Midbrain (tissue), 1 donor: Measurements from ENCODE around the gene ZC3H12D.
"Not testable (repeated sequence)": the region's sequence is repeated elsewhere in the genome, so short reads cannot be mapped to it uniquely, and the experiment has no call there.

Source experiments
- DNase-seq: peaks from one replicate; lab custom pipeline; 2025; lab: John Stamatoyannopoulos, UW

ZC3H12D gene

DNA sequence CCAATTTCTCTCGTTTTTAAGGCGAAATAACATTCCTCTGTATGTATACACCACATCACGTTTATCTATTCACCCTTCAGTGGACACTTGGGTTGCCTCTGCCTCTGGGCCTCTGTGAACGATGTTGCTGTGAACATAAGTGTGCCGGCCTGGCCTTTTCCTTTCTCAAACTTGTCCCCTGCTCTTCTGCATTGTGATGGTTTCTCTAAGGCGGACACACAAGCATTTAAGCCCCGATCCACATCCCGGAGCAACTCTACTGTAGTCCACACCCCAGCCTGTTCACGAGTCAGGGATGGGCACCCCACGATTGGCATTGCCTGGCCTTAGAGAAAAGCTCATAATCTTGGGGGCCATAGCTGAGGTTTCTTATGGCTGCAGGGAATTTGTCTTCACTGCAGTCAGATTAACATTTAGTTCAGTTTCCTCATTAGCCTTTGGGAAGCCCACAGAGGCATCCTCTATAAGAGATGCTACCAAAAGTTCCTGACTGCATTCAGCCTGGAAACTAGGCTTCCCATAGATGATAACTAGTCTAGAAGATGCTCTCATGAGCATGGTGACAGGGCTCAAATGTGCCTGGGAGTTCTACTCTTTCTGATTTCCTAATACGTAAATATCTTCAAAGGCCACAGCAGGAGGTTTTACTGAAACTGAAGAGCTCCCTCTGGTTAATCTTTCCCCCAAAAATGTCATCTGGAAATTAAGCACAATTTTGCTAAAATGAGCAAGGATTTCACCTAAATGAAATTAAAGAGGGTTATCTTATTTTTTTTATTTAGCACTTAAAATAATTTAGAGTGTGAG lies 762 bp downstream of the ZC3H12D start:
- DNase-seq, result no peak

DNA sequence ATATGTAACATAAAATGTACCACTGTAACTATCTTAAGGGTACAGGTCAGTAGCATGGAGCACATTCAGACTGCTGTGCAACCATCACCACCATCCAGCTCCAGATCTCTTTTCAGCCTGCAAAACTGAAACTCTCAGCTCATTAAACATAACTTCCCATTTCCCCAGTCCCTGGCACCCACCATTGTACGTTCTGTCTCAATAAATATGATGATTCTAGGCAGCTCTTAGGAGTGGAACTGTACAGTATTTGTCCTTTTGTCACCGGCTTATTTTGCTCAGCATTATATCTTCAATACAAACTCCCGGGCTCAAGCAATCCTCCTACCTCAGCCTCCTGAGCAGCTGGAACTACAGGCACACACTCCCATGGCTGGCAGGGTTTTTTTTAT lies 1.5 kb downstream of the ZC3H12D start:
- no peak for DNase-seq

DNA sequence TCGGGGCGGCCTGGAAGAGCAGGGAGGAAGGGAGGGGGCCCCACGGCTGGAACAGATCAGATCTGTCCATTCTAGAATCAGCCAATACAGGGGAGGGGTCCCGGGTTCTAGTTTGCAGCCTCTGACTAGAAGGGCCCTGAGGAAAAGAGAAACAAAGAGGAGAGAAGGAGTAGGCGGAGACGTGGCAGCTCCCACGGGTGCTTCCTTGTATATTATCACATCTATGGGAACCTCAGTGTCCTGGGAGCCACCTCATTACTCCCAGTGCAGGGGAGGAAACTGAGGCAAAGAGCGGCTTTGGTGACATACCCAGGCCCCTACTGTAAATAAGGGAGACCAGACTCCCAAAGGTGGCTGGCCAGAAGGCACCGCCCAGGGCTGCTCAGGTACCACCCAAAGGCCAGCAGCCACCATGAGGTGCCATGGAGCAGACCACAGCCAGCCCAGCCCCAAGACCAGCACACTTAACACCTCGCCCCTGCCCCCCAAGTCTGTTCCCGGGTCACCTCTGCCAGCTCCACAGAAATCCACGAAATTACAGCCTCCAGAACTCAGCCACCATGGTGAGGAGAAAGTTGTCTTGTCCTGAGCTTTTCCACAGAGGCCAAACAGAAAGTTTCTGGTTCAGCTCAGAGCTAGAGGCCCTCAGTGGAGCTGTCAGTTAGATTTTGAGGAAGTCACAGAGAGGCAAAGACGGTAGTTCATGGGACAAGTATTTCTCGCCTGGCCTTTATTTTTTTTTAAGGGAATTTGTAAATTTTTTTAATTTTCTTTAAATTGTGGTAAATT lies 2.1 kb downstream of the ZC3H12D start:
- DNase-seq, result no peak

DNA sequence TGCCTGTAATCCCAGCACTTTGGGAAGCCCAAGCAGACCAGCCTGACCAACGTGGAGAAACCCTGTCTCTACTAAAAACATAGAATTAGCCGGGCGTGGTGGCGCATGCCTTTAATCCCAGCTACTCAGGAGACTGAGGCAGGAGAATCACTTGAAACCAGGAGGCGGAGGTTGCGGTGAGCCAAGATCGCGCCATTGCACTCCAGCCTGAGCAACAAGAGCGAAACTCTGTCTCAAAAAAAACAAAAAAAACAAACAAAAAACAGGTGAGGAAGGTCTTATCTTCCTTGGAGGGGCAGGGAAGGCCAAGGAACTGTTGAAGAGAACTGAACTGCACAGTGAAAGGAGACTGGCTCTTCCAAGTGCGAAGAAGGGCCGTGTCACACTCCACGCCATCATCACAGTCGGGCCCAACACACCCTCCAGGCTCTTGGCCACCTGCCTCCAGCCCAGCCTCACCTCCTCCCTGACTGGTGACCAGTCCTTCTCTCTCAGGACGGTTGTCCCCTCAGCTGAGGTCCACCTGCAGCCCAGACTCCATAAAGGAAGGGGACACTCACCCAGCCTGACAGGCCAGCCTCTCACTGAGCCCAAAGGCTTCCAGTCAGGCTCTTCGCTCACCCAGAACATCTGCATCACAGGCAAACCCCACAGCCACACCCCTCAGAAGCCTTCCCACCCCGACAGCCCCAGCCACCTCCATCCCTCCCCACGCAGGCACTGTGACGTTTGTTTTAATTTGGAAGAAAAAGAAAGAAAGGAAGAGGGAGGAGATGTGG lies 4.1 kb downstream of the ZC3H12D start:
- no peak for DNase-seq

DNA sequence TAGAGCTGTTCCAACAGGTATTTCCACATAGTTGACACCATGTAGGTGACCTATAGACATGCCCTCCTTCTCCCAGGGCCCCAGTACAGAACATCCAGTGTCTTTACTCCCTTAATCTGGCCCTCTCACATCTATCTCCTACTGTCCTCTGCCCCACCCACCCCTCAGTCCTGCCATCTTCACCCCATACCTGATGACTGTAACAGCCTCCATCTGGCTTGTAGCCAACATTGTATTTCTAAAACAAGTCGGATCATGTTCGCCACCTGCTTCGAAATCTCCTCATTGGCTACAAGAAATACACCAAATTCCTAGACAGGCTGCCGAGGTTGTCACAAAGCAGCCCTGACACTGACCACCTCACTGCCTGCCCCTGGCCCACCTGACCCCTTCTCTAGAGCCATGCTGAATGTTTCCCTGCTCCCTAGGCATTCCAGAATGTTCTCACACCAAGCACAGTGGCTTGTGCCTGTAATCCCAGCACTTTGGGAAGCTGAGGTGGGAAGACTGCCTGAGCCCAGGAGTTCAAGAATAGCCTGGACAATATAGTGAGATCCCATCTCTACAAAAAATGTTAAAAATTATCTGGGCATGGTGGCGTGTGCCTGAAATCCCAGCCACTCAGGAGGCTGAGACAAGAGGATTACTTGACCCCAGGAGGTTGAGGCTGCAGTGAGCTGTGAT lies 6.0 kb downstream of the ZC3H12D start:
- DNase-seq, result no peak

DNA sequence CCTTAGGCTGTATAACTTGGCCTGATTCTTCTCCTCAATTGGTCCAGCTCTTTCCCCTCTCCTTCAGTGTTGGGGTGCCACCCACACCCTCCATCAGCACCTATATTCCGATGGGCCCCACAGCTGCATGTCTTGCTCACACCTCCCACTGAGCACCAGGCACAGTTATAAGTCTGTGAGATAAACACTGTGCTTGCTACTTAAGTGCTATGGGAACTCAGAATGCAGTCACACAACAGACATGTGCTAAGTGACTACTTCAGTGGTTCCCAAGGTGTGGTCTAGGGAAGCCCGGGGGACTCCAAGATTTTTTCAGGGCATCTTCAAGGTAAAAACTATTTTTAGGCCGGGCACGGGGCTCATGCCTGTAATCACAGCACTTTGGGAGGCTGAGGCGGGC lies 7.3 kb downstream of the ZC3H12D start:
- DNase-seq, result no peak

DNA sequence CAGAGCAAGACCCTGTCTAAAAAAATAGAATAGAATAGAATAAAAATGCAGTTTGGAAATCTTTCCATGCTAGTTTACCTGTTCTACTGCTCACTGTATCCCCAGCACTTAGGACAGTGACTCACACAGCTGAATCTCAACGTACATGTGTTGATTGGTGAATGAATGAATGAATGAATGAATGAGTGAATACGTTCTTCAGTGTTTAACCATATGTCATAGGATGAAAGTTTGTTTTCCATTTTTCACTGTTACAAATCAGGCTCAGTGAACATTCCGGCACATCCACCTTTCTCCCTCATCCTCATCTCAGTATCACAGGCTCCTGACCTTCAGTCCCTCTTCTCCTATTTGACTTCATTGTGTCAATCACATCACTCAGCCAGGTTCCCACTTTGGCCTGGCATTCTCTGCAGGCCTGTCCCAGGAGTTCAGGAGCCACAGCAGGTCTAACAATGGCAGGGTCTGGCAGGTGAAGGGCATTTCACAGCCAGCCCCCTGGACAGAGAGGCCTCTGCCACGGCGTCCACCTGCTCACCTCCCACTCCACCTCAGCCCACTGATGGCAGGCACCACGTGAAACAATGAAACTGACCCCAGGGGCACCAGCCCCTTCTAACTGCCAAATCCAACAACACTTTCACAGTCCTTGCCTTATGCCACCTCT lies 7.9 kb downstream of the ZC3H12D start:
- DNase-seq, result no peak

DNA sequence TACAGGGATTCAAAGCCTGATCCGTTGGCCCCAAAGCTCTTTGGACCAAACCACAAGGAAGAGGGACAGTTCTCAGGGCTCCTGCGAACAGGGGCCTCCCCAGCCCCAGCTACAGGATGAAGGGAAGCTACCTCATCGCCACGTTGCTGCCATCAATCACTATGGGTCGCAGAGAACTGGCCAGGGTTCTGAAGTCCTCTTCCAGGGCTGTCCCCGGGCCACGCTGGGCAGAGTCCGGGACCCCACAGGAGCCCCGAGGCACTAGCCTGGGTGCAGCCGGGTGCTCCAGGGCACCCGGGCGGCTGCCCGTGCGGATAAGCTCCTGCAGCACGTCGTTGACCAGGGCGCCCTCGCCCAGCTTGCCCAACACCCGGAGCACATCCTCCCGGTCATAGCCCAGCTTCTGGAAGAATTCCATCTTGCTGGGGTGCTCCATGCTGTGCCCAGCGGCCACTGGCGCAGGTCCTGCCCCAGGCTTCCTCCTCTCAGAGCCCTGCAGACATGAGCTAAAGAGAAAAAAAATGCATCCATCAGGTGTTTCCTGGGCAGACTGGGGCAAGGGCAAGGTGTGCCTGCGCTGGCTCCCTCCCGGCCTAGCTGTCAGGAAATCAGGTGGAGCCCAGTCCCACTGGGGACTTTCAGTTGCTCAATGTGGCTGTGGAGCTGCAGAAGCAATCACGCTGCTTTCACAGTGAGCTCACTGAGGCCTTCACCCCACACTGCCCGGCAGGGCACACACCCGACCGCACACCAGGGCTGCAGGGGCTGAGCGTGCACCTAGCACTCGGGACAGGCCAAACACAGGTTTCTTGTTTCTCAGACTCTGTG lies 10.5 kb downstream of the ZC3H12D start:
- no peak for DNase-seq

DNA sequence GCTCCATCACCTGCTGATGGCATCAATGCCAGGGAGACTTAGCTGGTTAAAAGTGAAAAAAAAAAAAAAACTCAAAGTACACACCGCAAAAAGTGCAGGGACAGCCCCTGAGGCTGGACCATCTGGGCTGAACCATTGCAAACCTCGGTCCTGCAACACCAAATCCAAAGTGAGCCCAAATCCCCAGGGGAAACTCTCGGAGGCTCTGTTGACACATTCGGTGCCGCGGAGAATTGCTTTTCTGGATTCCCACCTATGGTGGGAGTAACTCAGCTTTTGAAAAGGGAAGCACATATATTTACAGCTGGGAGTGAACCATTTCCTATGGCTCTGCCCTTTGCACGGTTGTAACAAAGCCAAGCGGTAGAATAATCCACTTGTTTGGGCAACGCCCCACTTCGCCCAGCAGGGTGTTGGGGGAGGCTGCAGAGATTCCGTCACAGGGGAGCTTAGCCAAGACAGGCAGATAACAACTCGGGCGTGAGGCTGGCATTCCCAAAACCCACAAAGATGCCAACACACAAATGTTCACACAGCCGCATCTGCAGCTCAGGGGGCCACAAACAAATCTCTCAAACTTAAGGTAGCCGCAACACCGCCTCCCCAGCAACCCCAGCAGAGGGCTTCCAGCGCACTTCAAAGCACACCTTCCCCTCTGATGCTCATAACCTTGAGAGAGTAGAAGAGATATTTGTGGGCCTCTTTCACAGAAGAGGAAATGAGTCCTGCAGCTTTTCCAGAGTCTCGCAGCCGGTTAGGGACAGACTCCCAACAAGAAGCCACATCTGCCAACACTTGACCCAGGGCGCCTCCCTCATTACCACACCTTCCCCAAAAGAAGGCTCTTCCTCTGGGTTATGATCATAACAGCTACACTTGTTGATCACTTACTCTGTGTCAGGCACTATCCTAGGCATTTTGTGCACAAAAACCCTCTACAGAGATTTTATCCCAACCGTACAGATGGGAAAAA lies 11.4 kb downstream of the ZC3H12D start:
- no peak for DNase-seq

DNA sequence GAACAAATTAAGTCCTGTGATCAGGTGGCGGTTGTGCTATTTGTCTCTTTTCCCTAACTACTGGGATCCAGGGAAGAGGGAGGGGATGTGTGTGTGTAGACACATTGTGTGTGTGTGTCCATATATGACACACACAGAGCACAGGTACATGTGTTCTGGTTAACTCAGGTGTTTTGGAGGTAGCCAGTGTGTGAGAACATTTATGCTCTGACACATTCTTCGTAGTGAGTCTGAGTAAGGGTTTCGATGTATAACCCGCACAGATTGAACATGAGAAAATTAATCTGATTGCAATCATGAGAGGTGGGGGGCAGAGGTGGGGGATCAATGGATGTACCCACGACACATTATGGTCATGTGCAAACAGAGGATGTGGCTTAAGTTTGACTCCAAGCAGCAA lies 12.6 kb downstream of the ZC3H12D start:
- no peak for DNase-seq

DNA sequence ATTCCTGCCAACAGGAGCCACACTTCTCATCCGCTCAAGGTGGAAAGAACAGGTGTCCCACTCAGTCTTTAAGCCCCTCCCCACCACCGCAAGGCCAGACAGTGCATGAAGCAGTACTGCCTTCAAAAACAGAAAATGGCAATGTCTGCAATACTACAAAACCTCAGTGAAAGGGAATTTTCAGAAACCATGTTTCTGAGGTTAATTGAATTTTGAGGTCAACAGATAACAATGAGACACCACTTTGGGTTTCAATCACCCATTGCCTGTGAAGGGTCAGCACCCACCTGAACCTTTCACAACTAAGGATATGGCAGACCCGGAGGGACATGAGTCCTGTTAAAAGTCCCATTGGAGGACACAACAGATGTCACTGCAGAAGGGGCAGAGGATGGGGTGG lies 13.0 kb downstream of the ZC3H12D start:
- no peak for DNase-seq

DNA sequence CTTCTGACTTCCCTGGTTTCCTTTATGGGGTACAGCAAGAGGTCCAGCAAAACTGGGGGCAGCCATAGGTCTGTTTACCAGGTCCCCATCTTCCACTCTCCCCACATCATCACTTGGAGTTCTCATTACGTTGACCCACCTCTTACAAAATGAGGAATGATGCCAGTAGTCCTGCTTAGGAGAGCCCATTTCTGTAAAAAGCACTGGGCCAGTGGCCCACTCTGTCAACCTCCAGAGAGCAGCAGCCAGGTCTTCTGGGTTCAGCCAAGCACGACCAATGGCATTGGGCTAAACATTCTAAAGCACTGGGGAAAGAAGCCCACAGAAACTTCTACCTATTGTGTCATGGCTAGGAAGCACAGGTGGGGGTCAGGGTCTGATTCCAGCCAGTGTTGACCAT lies 13.9 kb downstream of the ZC3H12D start:
- DNase-seq, result no peak

DNA sequence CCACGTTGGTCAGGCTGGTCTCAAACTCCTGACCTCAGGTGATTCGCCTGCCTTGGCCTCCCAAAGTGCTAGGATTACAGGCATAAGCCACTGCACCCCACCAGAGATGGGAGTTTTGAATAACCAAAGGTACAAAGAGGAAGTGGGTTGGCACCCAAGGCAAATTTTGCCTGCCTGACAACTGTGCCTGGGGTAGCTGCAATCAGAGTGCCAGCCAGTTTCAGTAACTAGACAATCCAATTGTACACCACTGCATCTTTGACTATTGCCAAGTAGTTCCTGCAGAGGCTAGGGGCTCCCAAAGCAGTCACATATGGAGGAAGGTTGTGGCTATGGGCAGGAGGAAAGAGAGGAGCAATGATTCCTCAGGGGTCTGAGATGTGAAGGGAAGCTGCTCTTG lies 16.6 kb downstream of the ZC3H12D start:
- no peak for DNase-seq

DNA sequence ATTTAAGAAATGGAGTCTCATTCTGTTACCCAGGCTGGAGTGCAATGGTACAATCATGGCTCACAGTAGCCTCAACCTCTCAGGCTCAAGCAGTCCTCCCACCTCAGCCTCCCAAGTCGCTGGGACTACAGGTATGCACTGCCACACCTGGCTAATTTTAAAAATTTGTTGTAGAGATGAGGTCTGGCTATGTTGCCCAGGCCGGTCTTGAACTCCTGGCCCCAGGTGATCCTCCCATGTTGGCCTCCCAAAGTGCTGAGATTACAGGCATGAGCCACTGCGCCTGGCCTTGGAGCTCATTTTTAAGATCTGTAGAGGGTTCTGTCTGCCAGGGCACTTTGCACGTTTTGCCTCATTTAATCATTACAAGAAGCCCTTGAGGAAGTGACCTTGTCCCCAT lies 17.5 kb downstream of the ZC3H12D start:
- DNase-seq, result no peak

DNA sequence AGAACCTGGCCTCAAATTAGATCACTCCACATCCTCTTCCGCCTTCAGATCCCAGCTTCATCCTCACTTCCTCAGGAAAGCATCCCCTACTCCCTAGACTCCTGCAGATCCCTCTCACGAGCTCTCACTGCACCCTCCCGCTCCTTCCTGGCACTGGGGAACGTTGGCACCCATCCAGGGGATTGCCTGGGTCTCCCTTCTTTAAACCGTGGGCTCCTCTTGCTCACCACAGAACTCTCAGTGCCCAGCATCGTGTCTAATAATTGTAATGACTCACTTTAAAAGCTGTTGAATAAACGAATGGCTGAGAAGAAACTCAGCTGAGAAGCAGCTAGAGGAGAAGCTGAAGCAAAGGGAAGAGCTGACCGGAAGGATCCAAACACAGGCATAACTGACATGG lies 20.4 kb downstream of the ZC3H12D start:
- no peak for DNase-seq

DNA sequence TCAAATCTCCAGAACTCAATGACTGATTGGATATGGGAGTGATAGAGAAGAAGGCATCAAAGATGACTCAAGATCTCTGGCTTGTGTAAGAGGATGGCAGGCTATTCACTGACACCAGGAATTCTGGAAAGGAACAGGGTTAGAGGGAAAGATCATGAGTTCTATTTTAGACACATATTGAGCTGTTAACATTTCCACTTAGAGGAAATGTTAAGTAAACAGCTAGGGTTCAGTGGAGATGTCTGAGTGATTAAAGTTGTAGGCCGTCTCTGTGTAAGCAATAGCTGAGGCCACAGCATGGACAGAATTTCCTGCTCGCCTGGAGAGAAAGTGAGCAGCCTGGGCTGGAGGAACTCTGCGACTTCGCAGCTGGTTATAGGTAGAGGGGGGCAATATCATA lies 21.0 kb downstream of the ZC3H12D start:
- no peak for DNase-seq

DNA sequence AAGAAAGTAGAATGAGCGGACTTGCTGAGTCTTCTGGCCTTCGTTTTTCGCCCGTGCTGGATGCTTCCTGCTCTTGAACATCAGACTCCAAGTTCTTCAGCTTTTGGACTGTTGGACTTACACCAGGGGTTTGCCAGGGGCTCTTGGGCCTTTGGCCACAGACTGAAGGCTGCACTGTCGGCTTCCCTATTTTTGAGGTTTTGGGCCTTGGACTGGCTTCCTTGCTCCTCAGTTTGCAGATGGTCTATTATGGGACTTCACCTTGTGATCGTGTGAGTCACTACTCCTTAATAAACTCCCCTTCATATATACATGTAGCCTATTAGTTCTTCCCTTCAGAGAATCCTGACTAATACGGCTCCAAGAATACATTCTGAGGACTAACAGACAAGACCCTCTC lies 22.1 kb downstream of the ZC3H12D start:
- DNase-seq, result not testable (repeated sequence)

DNA sequence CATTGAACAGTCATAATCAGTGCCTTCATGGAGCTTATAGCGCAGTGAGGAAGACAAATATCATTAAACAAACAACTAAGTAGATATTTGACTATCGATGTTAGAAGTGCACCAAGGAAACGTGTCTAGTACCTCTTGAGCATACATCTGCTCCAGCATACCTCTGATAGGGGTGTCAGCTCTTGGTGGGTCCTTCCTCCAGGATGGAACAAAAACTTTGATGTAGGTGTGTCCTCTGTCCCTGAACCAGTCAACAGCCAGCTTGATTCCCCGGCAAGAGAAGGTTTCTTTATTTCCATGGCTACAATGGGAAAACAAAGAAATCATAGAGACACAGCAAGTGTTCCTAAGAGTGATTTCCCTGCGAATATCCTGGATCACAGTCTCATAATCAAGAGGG lies 23.1 kb downstream of the ZC3H12D start:
- DNase-seq, result no peak

DNA sequence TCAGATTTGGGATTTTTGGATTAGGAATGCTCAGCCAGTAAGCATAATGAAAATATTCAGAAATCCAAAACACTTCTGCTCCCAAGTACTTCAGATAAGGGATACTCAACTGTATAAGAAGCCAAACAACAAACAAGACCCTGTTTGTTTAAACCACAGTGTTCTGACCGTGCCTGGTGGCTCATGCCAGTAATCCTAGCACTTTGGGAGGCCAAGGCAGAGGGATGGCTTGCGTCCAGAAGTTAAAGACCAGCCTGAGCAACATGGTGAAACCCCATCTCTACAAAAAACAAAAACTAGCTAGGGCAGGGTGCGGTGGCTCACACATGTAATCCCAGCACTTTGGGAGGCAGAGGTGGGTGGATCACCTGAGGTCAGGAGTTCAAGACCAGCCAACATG lies 24.6 kb downstream of the ZC3H12D start:
- not testable (repeated sequence) for DNase-seq
